ENCODE data around the gene MBD6.

- TF ChIP-seq CTCF (IDR thresholded peaks at IDR 0.05) (no peak), POLR2A (IDR thresholded peaks at IDR 0.05) (no peak)
Observed at GRCh38 chr12:57500213-57500612, 22.4 kb upstream of the MBD6 start.
